GM12892 (cell line): Measurements from ENCODE around the gene CLIC4.
"Not testable (repeated sequence)": the region's sequence is repeated elsewhere in the genome, so short reads cannot be mapped to it uniquely, and the experiment has no call there.

Experiments
- POLR2A ChIP-seq: IDR thresholded peaks from 2 replicates; pipeline ENCODE4 v1.6.1; 2011; ENCODE audit warnings: low read depth, low read length, control low read depth
- POLR2AphosphoS5 ChIP-seq: IDR thresholded peaks from 2 replicates; pipeline ENCODE4 v1.6.1; 2011; ENCODE audit warnings: low read depth, low read length, control low read depth

GRCh38 chr1:24697453-24698001 is 47.7 kb upstream of the CLIC4 start:
- TF ChIP-seq POLR2A, POLR2AphosphoS5: not testable (repeated sequence)
